CMK (cell line): ENCODE data around the gene LEMD2.

Experiments used
- DNase-seq: peaks from one replicate; pipeline ENCODE4 v3.0.0-alpha.2; 2010; ENCODE audit warnings: low read depth

The LEMD2 gene

DNA sequence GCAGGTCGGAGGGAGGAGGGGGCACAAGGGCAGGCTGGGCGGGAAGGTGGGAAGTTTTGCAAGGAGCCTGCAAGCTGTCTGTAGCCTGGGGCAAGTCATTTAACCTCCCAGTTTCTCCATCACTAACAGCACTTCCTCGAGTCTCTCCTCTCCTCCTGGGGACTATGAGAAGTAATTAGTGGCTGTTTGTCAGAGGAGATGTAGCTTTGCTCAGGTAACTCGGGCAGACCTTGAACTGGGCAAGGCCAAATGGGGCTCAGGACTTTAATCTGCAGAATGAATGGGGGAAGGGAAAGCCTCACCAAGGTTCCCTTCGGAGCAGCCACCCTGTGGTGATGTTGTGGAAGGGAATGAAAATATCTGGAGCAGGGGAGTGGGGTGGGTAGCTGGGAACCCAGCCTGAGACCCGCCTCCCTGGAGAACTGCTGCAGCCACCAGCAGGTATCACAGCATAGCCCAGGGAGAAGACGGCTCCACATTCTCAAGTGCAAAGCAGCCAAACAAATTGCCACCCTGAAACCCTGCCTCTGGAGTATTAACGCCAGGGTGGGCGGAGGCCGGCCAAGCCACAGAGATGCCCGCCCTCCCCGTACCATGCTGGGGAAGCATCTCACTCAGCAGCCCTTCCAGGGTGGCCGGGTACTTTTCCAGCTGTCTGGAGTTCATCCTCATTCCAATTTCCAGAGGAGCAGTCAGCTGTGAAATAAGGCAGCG, 6.1 kb upstream of the LEMD2 start:
- no peak for DNase-seq

DNA sequence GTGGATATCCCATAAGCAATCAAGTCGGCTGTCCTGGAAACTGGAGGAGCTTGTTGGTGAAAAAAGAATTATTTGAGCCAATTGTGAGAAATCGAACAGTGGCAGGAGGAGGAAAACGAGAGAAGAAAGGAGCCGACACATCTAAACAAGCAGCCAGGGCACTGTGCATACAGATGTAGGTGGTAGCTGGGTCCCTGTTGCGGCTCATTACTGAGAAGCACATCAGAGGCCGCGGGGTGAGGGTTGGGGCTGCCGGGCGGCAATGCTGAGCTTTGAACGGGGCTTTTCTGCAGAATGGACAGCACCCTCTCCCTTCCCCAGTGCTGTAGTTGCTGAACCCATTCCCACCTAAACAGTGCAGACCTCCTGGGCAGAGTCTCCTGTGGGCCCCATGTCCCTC, 4.1 kb upstream of the LEMD2 start:
- no peak for DNase-seq

DNA sequence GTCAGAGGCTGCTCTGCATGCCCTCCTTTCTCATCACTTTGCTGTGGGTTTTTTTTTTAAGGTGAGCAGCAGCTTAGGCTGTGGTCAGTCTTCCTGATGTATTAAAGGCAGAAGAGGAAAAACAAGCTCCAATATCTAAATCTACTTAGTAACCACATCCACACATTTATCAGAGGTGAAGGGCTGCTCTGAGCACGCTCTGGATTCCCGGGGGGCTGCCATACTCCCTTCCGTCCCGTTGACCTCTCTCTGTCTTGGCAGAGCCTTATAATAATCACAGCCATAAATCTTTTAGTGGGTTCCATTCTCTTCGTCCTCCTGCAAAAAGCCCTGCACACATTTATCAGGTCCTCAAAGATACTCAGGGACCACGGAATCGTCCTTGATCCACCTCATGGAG, 2.7 kb upstream of the LEMD2 start:
- no peak for DNase-seq

DNA sequence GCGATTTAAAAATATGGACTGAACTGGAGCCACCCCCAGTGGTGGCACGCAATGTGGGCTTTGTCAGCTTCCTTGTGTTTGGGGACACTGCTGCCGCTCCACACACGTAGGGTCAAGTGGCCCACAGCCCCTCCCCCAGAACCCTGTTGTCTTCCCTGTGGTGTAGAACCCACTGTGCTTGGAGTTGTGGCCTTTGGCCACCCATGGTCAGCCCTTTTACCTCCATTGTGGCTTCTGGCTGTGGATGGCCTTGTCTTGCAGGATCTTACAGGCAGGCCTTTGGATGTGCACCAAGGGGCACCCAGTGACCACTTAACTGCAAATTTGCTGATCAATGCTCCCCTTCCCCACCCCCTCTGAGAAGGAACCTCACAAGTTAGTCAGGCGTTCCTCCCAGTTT, 2.0 kb upstream of the LEMD2 start:
- DNase-seq, result no peak

DNA sequence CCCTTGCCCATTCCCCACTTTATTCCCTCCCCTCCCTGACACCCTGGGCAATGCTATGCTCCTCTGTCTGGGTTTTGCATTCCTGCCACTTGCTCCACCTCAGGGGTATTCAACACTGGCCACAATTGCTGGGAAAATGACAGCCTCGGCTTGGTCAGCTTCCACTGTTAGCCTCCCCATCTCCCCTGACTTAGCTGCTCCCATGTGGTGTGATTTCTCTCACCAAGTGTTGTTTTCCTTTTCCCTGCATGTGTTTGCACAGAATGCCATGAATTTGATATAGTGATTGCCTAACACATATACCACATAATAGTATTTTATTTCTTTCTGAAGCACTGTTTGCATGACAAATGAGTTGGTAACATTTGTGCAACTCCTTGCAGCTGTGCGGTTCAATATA, 1.4 kb upstream of the LEMD2 start:
- DNase-seq, result no peak

DNA sequence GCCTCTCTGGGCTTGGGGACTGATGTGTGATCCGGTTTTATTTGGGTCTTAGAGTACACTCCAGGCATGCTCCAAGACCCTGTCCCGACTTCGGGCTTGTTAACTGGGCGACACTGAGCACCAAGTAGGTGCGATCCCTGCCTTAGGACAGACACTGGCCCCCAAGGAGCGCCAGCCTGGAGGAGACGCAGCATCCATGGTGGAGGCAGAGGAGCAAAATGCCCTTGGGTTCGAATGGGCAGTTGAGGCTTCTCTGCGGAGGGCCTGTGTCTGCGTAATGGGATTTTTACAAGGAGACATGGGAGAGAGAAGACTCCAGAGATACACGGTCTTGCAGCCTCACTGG, 593 bp upstream of the LEMD2 start:
- DNase-seq, result no peak

DNA sequence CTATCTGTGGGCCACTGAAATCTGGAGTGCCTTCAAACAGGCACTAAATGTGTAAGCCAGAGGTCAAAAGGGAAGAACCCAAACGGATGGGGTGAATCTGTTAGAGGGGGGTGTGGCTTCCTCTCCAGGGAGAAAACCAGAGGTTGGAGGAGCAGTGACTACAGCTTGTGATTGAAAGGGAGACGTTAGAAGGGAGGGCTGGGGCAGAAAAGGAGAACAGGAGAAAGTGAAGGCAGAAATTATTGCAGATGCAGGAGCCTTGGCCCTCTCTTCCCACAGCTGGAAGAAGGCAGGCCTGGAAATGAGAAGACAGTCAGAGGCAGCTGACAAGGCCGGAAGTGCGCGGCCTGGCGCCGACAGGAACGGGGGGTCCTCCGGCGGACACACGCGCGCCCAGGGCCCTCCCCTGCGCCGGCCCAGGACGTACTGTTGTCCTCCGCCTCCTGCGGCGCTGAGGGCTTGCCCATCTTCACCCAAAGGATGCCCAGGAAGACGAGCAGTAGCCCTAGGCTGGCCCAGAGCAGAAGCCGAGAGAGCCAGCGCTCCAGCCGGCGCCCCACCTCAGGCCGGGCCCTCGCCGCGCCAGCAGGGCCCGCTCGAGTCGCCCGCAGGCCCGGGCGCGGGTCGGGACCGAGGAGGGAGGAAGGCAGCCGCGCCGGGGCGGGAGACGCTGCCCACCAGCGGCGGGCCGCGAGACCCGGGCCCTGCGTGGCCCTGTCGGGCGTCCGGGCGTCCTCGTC, 806 bp downstream of the LEMD2 start:
- DNase-seq, result peak; percentile 43

DNA sequence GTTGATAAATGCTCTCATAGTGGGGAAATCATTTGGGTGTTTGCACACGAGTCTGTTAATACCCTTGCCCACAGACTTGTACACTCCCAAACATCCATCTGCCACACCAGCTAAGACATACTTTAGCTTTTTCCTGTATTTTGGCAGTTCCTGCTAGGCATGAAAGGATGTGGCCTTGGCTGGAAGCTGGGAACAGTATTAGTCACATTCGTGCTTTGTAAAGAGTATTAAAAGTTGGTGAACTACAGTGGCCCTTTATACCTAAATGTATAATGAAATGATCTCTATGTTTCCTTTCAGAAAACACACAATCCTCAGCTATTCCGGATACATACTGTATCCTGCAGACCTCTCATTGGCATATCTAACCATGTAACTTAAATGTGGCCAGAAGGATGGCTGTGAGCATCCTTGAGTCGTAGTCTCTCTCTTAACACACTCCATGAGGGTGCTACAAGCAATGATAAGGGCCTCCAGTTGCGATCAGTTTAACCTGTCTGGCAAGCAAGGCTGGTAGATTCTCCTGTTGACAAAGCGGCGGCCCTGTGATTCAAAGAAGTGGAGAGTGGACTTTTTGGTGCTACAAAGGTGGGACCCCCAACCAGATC, 1.5 kb downstream of the LEMD2 start:
- DNase-seq, result no peak

DNA sequence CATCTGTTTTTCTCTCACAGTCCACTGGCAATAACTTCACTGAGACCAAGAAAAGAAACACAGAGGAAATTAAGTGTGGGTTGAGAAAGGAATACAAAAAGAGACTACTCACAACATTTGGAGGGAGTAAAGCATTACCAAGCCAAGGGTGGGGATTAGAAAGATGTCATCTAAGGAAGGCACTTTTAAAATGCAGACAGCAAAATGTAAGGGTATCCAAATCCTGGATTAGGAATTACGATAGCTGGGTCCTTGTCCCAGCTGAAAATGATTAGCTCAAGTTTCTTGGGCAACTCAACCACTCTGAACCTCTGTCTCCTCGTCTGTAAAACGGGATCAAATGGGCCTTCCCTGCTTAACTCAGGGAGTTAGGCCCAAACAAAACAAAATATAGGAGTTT, 2.2 kb downstream of the LEMD2 start:
- no peak for DNase-seq

DNA sequence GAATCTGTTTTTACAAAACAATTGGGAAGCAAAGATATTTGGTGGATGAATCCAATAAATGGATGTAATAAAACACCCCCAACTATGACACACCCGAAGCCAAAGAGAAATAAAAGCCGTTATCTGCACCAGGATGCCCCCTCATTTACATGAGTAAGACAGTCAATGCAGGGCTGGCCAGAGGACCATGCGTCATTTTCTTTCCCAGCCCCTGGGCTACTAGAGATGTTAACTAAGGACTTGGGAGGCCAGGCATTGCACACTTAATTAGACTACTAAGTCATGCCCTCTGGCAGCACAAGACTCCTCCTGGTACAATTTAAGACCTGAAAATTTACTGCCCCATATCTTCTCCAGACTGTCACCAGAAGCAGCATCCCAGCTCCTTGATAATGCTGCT, 3.2 kb downstream of the LEMD2 start:
- DNase-seq, result no peak

DNA sequence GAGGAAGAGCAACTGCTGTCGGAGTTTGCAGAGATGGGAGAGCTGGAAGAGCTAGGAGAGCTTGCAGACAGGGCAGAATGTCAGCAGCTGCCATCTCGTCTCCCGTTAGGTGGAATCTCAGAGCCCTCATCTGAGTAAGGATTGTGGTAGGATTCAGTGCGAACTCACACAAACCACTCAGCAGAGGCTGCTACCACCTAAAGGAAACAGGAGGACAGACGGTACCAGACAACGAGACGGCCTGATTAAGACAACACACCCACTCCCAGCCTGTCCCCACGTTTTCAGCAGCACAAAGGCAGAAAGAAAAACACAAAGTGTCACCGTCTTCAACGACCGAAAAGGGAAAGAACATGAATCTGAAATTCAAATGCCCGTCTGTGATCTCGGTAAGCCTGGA, 4.1 kb downstream of the LEMD2 start:
- DNase-seq, result no peak

DNA sequence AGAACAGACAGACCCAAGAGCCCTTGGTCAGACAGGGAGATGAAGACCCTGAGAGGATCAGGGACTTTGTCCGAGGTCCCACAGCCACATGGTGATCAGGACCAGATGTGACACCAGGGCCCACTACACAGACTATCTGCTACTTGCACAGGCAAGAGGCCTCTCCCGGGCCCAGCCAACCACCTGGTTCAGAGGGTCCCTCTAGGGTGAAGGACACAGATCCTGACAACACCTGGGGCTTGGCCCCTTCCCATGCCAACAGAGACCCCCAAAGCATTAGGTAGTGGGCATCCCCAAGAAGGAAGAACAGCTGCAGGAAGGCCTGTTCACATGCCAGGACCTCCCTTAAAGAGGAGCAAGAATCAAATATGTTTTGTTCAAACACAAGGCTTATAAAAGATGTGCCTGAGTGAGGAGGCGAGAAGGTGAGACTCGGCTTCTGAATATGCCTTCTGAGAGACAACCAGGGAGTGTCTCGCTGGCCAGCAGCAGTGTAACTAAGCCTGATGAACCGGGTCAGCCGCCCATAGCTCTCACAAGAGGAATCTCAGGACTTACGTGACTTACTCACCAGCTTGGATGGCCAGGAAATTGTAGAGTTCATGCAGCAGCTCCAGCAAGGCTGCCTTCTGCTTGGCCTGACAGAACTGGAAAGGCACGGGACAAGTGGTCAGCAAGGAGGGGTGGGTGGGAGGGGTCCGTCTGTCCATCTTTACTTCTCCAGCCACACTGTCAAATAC, 5.0 kb downstream of the LEMD2 start:
- DNase-seq, result no peak

DNA sequence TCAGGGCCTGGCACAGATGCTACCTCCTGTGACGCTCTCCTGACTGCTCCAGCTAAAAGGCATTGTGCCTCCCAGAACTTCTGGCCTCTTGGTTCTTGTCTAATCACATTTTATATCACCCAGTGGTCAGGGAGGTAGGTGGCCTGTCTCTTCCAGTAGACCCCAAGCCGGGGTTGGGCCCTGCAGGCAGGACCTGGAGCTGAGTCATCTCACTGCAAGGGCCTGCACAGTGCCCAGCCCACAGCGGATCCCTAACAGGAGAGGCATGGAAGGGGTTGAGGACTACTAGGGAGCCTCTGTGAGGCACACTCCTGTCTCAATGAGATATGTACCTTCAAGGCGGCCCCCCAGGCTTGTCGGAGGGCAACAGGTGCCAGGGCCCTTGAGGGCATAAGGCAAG, 6.4 kb downstream of the LEMD2 start:
- DNase-seq, result no peak

DNA sequence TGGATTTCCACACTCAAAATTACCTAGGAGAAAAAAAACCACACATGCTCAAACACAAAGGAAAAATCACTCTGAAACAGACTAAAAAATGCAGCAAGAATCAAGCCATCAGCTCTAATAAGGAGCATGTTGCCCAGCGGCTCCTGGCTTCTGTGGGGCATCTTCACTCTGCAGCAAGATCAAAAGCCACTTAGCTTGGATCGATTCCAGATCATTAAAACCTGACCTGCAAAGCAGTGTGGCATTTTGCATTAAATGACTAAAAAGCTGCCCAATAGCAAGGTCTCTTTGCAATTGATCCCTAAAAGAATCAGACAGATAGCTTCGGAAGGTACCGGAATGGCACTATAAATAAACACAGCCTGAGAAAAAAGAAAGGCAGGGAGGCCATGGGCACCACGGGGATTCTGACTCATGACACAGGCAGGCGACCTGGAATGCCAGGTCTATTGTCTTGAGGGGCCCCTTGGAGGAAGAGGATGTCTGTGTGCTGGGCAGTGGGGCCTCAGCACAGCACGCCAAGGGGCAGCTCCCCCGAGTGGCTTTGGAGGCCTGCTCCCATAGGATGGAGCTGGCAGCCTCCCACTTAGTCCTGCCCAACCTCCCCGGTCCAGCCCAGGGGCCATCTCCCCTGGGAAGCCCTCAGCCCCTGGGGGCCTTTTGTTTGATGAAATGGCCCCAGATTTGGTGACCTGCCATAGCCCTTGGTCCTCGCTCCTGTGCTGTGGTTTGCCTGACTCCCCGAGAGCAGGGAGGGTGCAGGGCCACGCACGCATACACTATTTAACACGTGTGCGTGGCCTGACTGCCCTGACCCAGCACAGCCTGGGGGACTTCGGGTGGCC, 7.6 kb downstream of the LEMD2 start:
- no peak for DNase-seq

DNA sequence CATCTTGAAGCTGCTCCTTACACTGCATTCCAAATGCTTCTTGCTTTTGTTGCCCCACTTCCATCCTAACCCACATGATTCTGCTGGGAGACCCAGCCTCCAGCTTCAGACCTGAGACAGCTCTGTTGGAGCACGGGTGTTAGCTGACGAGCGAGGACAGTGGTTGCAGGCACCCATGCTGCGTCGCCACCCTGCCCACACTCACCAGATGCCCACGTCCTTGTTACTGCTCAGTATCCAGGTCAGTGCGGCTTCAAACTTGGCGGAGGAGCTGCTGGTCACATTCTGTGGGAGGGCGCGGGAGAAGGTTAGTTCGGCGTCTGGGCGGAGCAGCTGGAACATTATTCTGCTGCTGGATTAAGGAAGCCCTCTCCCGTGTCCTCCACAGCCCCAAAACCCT, 9.0 kb downstream of the LEMD2 start:
- no peak for DNase-seq

DNA sequence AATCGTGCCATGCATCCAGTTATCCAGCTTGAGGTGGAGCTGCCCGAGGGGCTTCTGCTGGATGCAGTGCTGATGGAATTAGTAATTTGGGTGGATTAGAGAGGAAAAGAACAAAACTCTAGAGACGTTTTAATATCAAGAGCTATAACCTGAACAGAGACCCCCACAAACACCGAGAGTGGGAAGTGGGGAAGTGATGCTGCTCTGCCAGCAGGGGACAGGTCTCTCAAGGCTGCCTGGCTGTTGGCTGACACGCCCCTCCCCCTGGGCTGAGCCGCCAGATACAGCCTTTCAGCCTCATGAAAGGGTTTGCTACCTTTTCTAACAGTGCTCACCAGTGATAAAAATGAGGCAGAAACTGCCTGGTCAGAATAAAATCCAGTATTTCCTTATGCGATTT, 9.6 kb downstream of the LEMD2 start:
- no peak for DNase-seq

DNA sequence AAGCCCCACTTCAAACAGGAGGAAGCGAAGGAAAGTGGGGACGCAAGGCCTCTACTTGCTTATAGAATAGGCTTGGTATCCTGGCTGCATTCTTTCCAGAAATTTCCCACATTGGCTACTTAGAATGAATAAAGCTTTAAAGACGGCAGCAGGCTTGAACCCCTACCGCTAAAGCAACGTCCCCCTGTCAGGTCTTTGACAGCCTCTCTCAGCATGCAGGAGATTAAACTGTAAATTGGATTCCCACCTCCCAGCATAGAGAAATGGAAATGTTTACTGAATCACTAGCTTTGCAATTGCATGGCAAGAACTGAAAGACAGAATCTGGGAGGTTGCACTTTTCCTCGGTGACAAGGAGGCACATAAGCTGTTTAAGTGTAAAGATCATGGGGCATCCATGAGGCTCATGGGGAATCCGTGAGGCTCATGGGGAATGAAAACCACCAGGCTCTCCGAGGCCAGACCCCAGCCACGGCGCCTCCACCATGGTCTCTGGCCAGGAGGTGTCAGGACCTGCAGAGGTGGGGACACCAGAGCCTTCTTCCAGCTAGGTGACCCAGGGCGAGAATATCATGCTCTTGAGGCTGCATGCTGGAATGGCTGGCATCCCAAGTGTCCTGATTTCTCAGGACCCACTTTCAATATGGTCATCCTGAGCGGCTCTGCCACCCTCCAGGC, 10.3 kb downstream of the LEMD2 start:
- no peak for DNase-seq

DNA sequence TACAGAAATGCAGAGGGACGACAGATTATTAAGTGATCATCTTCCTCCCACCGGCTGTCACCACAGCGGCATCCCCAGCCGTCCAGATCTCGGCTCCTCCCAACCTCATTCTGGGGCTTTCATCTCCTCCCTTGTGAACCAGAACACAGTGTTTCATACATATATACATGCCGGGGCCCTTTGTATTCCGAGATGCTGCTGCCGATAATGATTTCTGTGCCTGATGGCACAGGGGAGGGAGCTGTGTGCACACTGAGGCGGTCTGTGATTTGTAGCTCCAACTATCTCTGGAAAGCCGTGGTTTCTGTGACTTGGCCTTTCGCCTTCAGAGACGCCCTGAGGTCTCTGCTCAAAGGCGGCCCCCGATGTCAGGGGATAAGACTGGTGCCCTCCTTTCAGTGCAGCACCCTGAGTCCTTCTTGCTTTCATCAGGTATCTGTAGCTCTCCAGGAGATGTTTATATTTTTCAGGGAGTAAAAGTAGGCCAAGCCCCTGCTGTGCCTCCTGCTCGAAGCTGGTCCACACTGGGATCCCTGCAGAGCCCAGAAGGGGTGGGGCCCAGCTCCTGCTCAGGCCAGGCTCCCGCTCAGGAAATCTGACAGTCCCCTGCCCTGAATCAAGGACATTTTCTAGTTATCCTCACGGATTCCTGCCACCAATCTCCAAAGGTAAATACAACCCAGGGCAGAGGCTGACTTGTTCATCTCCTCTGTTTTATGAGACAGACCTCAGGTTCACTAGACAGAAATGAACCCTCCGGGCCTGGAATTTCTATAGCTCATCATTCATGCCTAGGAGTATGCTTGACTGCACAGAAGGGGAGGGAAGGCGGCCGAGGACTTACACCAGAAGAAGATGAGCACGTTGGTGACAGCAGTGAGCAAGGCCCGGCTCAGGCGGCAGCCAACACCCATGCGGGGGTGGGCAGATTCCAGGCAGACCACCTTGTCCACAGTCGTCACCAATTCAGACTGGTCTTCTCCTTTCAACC, 11.2 kb downstream of the LEMD2 start:
- no peak for DNase-seq

DNA sequence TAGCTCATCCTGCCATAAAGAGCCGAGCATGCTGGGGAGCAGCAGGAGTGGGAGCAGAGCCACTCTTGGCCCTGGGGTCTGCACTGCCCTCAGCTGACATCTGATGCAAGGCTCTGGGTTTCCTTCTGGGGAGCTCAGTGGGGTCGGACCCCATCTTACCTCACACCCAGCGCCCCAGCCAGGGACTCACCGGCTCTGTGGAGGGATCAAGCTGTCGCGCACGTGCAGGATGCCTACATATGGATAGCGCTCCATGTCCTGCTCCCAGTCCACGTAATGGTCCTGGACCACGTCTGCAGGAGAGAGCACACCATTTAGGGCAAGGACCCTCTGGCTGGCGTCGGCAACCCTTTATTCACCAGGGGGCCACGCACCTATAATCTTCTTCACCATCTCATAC, 12.2 kb downstream of the LEMD2 start:
- DNase-seq, result no peak

DNA sequence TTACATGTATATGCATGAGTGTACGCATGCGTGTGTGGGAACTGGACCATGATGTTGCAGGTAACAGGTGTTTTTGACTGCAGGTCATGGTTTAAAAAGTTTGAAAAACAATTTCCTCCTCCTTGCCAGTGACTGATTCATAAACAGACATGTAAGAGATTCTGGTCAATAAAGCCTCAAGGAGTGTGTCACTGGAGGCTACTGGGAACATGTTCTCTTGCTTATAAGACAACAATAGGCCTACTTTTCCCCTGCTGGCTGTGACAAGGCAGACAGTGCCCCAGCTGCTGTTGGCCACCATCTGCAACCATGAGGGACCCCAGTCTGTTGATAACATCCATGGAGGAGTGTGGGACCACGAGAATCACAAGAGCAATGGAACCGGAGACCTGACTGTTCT, 12.7 kb downstream of the LEMD2 start:
- no peak for DNase-seq
